Measurements from ENCODE around the gene COQ8B. TPM values are rescaled to one million over a fixed set of nuclear protein-coding genes. Genes with fewer than 3 reads are reported as not detected.
"Not testable (repeated sequence)": the region's sequence is repeated elsewhere in the genome, so short reads cannot be mapped to it uniquely, and the experiment has no call there.

Gene COQ8B
- total RNA-seq: 36.1 TPM
- long read RNA-seq, transcript COQ8B-202 (15 exons, 2,443 nt): major isoform, 16 of 108 reads
- long read RNA-seq, partial matches to known transcripts: 31 of 108 reads
- long read RNA-seq, other reads (novel, unspliced or antisense): 61 of 108 reads

DNA sequence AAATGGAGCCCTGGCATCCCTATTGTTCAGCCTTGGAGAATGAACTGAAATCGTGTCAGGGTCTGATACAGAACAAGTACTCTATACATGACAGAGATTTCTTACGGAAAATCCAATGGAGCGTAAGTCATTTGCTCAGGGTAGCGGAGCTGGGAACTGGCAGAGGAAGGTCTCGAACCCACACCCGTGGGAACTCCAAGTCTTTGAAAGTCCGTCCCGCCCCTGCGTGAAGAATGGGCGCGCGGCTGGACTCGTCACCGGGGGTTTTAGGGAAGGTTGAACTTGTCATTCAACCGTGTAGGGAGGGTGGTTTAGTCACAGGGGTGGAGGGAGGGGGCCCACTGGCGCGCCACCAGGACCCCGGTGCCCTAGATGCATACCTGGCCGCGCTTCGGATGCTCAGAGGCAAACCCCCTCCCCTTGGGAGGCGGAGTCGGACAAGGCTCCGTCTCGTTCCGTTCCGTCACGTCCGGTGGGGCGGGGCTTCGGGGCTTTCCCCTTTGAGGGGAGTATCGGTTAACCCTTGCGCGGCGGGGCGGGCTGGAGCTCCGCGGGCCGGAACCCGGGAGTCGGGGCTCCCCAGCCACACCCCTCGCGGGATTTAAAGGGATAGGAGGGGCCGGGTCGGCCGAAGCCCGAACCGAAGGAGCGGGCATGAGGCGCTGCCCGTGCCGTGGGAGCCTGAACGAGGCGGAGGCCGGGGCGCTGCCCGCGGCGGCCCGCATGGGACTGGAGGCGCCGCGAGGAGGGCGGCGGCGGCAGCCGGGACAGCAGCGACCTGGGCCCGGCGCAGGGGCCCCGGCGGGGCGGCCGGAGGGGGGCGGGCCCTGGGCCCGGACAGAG is at the start of gene COQ8B, which contains the start of gene ITPKC:
COQ8B (minus strand) TSS at position 405 of the 843 bp plus-strand sequence. CDS start 2,254 bp downstream, outside the sequence.
ITPKC (plus strand) TSS at position 631 of the 843 bp plus-strand sequence; CDS start at position 655, 24 bp downstream.
- intact Hi-C loops (cut with DNase I): no loop called here
- DNase-seq: peak; percentile 100

DNA sequence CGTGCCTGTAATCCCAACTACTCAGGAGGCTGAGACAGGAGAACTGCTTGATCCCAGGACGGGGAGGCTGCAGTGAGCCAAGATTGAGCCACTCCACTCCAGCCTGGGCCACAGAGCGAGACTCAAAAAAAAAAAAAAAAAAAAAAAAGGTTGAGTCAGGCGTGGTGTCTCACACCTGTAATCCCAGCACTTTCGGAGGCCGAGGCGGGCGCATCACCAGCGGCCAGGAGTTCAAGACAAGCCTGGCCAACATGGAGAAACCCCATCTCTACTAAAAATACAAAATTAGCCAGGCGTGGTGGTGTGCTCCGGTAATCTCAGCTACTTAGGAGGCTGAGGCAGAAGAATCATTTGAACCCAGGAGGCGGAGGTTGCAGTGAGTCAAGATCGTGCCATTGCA is 49.7 kb upstream of the COQ8B start:
- ATAC-seq (ENCODE audit: poor library complexity); DNase-seq; intact Hi-C loops (cut with DNase I): not testable (repeated sequence)

More for the DNA sequence above, at the start of gene COQ8B, which contains the start of gene ITPKC:
- peak; percentile 81 for ATAC-seq (ENCODE audit: poor library complexity)

DNA sequence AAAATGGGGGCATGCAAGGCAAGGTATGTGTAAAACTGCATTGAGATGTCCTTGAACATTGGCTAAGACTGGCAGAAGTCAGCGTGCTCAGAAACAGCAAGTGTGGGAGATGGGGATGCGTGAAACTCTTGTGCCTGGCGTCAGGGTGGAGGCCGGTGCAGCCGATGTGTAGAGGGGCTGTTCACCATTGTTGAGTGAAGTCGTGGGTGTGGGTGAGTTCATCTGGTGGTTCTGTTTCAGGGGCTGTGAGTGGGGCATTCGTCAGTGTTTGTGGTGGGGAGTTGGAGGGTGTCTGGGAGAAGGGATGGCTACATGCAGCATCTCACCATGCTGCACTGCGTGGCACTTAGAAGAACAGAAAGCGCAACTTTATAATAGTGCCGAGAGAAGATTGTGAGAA is 47.3 kb upstream of the COQ8B start:
- intact Hi-C loops (cut with DNase I): no loop called here
- ATAC-seq (ENCODE audit: poor library complexity) (no peak), DNase-seq (no peak)

DNA sequence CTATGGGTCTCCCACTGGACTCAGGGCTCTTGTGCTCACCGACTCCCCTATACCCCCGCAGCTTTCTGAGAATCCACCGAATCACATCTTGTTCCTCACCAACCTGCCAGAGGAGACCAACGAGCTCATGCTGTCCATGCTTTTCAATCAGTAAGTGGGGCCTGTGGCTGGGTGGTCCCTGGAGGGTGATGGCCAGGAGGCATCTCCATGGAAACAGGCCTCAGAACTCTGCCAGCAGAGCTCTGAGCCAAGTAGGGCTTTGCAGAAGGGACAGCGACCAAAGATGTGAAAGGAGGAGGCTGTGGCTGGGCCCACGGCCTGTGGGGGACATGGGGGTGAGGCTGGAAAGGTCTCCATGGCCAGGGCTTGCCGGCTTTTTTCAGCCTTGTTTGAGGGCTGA is 46.8 kb upstream of the COQ8B start:
- ATAC-seq (ENCODE audit: poor library complexity): no peak
- intact Hi-C loops (cut with DNase I): no loop called here
- no peak for DNase-seq

DNA sequence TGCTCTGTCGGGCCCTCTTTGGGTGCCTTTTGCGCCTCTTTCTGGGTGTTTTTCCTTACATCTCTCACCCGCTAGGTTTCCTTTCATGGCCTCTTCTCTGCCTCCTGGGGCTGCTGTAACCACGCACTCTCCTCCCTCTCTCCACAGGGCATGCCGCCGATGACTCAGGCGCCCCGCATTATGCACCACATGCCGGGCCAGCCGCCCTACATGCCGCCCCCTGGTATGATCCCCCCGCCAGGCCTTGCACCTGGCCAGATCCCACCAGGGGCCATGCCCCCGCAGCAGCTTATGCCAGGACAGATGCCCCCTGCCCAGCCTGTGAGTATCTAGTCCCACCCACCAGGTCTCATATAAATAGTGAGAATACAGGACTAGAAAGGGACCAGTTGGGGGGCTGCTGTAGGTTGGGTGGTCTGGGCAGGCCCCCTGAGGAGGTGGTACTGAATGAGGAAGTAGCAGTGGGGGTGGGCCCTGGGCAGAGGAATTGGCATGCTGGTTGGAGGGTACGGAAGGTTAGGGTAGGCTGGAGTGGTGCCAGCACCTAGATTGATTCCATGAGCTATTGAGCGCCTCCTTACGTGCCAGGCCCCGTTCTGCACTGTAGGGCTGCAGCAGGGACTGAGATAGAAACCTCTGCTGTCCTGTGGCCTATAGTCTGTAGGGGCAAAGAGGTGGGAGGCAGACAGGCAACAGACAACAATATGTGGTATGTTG is 46.2 kb upstream of the COQ8B start:
- ATAC-seq (ENCODE audit: poor library complexity): no peak

DNA sequence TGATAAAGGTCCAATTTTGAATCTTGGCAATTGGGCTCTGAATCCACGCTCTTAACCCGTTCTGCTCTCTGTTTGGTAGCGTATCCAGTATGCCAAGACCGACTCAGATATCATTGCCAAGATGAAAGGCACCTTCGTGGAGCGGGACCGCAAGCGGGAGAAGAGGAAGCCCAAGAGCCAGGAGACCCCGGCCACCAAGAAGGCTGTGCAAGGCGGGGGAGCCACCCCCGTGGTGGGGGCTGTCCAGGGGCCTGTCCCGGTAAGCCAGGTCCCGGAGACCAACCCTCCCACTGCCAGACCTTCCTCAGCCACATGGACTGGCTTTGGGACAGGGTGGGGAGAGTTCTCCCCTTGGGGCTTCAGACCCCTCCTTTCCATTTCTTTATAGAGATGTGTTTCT is 42.7 kb upstream of the COQ8B start:
- DNase-seq: no peak
- ATAC-seq (ENCODE audit: poor library complexity): no peak
- intact Hi-C loops (cut with DNase I): no loop called here

More for the DNA sequence above, 46.2 kb upstream of the COQ8B start:
- DNase-seq: no peak
- intact Hi-C loops (cut with DNase I): no loop called here

DNA sequence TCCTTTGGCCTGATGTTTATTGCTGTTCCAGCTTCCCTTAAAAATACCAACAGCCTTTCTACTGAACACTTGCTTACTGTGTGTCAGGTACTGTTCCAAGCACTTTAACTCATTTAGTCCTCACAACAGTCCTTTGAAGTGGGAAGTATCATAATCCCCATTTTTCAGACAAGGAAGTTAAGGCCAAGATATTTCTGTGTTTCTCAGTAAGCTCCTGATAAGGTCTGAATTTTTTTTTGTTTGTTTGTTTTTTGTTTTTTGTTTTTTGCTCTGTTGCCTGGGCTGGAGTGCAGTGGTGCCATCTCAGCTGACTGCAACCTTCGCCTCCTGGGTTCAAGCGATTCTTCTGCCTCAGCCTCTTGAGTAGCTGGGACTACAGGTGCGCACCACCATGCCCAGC is 41.8 kb upstream of the COQ8B start:
- intact Hi-C loops (cut with DNase I): no loop called here

DNA sequence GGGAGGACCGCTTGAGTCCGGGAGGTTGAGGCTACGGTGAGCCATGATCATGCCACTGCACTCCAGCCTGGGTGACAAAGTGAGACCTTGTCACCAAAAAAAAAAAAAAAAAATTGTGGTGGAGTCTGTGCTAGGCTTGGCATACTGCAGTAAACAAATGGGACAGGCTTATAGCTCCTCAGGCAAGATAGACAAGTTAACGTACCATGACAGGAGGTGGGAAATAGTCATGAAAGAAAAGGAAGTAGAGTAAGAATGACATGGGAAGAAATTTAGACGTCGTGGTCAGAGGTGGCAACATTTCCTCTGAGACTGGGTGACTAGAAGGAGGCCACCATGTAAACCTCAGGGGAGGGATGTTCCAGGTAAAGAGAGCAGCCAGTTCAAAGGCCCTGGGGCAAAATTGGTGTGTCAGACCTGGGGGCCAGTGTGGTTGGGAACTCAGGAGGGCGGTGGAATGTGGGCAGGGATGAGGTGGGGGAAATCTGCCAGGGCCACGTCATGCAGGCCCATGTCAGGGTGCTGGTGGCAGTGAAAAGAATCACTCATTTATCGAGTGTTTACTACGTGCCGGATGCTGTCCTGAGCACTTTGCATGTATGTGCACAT is 39.9 kb upstream of the COQ8B start:
- DNase-seq (no peak), ATAC-seq (ENCODE audit: poor library complexity) (no peak)
- intact Hi-C loops (cut with DNase I): no loop called here

More for the DNA sequence above, 41.8 kb upstream of the COQ8B start:
- ATAC-seq (ENCODE audit: poor library complexity) (no peak), DNase-seq (no peak)

DNA sequence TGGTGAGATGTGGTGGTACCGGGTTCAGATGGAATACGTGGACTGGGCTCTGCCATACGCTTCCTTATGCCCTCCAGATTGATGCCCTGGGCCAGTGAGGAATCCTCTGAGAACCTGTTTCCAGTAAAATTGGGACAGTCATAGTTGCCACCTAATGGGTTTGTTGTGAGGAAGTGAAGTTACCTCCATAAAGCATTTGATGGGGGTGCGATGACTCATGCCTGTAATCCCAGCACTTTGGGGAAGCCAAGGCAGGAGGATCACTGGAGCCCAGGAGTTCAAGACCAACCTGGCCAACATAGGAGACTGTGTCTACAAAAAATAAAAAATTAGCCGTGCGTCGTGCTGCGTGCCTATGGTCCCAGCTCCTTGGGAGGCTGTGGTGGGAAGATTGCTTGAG is 39.1 kb upstream of the COQ8B start:
- ATAC-seq (ENCODE audit: poor library complexity): no peak
- intact Hi-C loops (cut with DNase I): no loop called here
- no peak for DNase-seq

DNA sequence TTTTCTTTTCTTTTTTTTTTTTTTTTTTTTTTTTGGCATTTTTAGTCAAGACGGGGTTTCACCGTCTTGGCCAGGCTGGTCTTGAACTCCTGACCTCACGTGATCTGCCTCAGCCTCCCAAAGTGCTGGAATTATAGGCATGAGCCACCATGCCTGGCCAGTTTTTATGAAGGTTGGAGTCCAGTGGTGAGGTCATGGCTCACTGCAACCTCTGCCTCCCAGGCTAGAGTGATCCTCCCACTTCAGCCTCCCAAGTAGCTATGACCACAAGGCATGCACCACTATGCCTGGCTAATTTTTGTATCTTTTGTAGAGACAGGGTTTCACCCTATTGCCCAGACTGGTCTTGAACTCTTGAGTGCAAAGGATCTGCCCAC is 38.5 kb upstream of the COQ8B start:
- no peak for DNase-seq
- no peak for ATAC-seq (ENCODE audit: poor library complexity)
- intact Hi-C loops (cut with DNase I): no loop called here

DNA sequence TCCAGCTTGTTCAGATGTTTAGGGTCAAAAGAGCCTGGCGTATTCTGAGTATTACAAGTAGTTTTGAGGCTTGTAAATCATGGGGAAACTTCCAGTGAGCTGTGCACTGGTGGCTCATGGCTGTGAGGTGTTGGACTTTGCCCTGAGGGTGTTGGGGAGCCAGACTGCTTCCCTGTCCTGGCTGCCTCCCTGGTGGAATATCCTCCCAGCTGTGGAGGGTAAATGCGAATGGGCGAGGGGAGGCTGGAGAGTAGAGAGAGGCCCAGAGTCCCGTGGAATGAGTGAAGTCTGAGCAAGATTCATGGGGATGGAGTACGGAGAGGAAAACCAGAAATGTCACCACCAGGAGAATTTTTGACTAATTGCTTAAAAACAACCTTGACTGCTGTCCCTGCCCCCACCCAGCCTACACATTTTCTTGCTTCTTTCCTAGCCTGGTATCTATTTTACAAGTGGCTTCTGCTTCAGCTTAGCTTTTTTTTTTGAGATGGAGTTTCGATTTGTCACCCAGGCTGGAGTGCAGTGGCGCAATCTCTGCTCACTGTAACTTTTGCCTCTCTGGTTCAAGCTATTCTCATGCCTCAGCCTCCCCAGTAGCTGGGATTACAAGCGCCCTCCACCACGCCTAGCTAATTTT is 38.0 kb upstream of the COQ8B start:
- DNase-seq (no peak), ATAC-seq (ENCODE audit: poor library complexity) (no peak)
- intact Hi-C loops (cut with DNase I): no loop called here

DNA sequence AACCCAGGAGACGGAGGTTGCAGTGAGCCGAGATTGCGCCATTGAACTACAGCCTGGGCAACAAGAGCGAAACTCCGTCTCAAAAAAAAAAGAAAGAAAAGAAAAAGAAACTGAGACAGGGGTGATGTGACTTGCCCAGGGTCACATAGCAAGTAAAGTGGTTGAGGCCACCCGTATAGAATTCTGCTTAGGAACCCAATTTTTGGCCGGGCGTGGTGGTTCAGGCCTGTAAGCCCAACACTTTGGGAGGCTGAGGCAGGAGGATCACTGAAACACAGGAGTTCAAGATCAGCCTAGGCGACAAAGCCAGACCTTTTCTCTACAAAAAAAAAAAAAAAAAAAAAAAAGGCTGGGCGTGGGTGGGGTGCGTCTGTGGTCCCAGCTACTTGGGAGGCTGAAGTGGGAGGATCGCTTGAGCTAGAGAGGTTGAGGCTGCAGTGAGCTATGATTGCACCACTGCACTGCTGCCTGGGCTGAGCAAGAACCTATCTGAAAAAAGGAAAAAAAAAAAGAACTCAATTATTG is 35.6 kb upstream of the COQ8B start:
- DNase-seq (no peak), ATAC-seq (ENCODE audit: poor library complexity) (no peak)
- intact Hi-C loops (cut with DNase I): no loop called here

DNA sequence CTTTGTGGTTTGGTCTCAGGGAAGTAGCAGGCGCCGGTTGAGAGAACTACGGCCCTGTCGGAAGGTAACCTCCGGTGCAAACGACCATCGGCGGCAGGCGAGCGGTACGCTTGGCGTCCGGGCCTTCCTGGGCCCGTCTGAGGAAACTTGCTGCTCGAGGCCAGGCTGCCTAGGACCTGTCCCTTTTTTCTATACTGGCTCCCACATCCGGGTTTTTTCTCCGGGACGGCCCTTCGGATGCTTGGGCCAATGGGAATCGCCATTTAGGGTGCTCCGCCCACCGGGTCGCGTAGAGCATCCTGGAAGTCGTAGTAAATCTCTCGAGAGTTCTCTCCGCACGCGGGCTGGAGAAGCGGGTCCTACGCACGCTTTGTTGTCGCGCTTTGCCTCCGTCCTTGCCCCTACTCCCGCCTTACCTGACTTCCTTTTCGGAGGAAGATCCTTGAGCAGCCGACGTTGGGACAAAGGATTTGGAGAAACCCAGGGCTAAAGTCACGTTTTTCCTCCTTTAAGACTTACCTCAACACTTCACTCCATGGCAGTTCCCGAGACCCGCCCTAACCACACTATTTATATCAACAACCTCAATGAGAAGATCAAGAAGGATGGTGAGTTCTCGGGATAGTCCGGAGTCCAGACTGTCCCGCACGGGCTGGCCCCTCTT is 34.3 kb upstream of the COQ8B start, which contains the start of gene SNRPA:
SNRPA (plus strand) TSS at position 330 of the 664 bp plus-strand sequence; CDS start at position 536, 206 bp downstream.
- intact Hi-C loops (cut with DNase I): no loop called here
- peak; percentile 90 for ATAC-seq (ENCODE audit: poor library complexity)
- peak; percentile 98 for DNase-seq

DNA sequence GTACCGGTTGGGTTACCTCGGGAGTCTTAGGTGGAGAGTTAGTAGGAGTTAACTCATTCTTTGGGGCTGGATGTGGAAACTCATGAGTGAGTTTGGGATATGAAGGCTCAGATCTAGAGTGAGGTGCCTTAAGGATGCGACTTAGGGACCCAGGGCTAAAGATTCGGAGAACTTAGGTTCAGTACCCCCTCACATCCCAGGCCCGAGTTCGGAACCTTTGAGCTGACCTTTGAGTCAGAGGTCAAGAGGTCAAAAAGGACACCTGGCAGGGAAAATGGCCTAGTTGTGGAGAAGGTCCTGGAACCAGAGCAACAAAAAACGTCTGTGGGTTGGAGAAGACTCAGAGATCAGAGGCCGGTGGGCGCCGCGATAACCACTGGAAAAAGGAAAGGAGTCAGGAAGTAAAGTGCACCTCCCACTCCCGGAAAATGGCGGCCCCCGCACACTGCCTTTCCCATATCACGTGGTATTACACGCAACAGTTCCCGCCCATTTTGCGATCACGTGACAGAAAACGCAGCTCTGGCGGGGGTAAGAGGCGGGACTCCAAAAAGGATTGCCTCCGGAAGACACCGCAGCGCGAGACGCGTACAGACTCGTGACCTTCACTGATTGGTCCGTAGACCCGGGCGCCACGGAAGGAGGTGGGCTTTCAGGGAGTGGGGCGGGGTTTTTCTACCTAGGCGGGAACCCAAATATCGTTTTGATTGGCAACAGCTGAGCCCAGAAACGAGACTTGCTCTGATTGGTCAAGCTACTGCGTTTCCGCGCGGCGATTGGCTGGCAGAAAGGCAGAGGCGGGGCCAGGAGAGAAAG is 33.6 kb upstream of the COQ8B start, which contains the start of gene ACTMAP:
ACTMAP (minus strand) TSS at position 420 of the 816 bp plus-strand sequence. CDS start 674 bp downstream, outside the sequence.
- intact Hi-C loops (cut with DNase I): no loop called here
- peak; percentile 99 for DNase-seq
- ATAC-seq (ENCODE audit: poor library complexity): peak; percentile 95

DNA sequence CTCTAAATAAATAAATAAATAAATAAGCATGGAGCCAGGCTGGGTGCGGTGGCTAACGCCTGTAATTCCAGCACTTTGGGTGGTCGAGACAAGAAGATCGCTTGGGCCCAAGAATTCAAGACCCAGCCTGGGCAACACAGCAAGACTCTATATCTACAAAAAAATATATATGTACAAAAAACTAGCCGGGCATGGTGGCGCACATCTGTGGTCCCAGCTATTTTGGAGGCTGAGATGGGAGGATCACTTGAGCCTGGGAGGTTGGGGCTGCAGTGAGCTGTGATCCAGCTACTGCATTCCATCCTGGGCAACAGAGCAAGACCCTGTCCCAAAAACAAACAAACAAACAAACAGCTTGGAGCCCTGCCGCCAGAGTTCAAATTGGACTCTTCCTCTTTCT is 30.9 kb upstream of the COQ8B start:
- ATAC-seq (ENCODE audit: poor library complexity) (no peak), DNase-seq (peak; percentile 24)
- intact Hi-C loops (cut with DNase I): no loop called here

DNA sequence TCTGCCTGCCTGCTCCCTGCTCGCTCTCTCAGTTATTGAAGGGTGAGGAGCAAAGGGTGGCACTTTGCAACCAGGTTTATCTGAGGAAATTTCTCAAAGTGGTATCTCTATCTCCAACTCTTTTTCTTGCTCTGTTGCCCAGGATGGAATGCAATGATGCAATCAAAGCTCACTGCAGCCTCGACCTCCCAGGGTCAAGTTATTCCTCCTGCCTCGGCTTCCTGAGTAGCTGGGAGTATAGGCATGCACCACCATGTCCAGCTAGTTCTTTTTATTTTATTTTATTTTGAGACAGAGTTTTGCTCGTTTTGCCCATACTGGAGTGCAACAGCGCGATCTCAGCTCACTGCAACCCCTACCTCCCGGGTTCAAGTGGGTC is 28.7 kb upstream of the COQ8B start:
- intact Hi-C loops (cut with DNase I): no loop called here
- DNase-seq: no peak
- no peak for ATAC-seq (ENCODE audit: poor library complexity)

Measured in Right ventricle myocardium superior (tissue), 1 donor.